Esophagus squamous epithelium (tissue), 4 donors: ENCODE measurements around the gene ARHGAP9.

ENCODE experiments used
- CTCF ChIP-seq, 6 experiments: fragments of 450-650 bp in 4 of 6; fragments of 200-600 bp in 2 of 6; sonication (generic) in 2 of 6; IDR thresholded peaks; one replicate each; pipeline ENCODE4 v1.5.1; 2016 to 2019; ENCODE audit warnings: antibody characterized with exemption in 6 of 6, mild to moderate bottlenecking in 4 of 6, moderate library complexity in 4 of 6
- POLR2A ChIP-seq, 4 donors: fragments of 450-650 bp; IDR thresholded peaks; one replicate each; pipeline ENCODE4 v1.6.1; 2017; ENCODE audit warnings: antibody characterized with exemption in 4 of 4, mild to moderate bottlenecking in 4 of 4, moderate library complexity in 3 of 4

- TF ChIP-seq CTCF (IDR thresholded peaks at IDR 0.05) (no peak), POLR2A (IDR thresholded peaks at IDR 0.05) (no peak)
Measured at GRCh38 chr12:57528176-57528575, 48.5 kb upstream of the ARHGAP9 start.
